Mesodermal cell (in vitro differentiated cells): ENCODE data around the gene BRI3BP.
A peak's percentile ranks its signal among the peaks of the same experiment; 100 is the strongest.
"Not testable (repeated sequence)": the region's sequence is repeated elsewhere in the genome, so short reads cannot be mapped to it uniquely, and the experiment has no call there.

Experiments used
- H3K27ac ChIP-seq: 2 replicates; pipeline ENCODE4 v1.7.0; 2013; ENCODE audit warnings: mild to moderate bottlenecking, low read depth, low read length, moderate library complexity; ENCODE audit not compliant: severe bottlenecking
- H3K36me3 ChIP-seq: 2 replicates; pipeline ENCODE4 v1.7.1; 2013; ENCODE audit warnings: mild to moderate bottlenecking, low read length, moderate library complexity; ENCODE audit not compliant: control insufficient read depth, insufficient read depth
- H3K4me1 ChIP-seq: one replicate; pipeline ENCODE4 v1.7.1; 2013; ENCODE audit warnings: mild to moderate bottlenecking, low read length; ENCODE audit not compliant: insufficient read depth, control insufficient read depth, poor library complexity, severe bottlenecking
- H3K4me3 ChIP-seq: 2 replicates; pipeline ENCODE4 v1.7.0; 2013; ENCODE audit warnings: low read length, control low read depth, mild to moderate bottlenecking; ENCODE audit not compliant: insufficient read depth, poor library complexity, severe bottlenecking; ENCODE audit errors: extremely low read depth
- H3K9me3 ChIP-seq: 2 replicates; pipeline ENCODE4 v1.7.1; 2013; ENCODE audit warnings: mild to moderate bottlenecking, low read length, moderate library complexity; ENCODE audit not compliant: control insufficient read depth
- WGBS, 2 experiments: methylation state at CpG; one replicate each; pipeline ENCODE4 v1.1.5; 2013; ENCODE audit warnings: missing lambda C conversion rate in 2 of 2; ENCODE audit not compliant: insufficient coverage in 2 of 2; 5-methylcytosine and 5-hydroxymethylcytosine counted together

BRI3BP gene

DNA sequence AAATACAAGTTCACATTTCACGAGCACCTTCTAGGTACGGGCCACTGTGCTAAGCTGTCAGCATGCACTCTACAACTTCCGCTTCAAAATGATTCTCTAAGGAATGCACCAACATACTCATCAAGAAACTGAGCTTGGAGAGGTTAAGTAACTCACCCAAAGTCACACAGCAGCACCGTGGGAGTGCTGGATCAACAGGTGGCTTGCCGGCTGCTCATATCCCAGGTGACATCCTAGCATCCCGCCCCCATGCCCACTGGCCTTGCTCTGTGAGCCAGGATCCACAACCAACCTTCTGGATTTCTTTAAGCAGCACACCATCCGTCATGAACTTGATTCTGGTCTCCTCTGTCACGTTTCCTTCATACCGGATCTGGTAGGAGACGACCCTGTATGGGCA lies 21.2 kb upstream of the BRI3BP start:
- Histone ChIP-seq H3K9me3 (no peaks in the 10 kb centered on the region), H3K36me3 (peaks cover 71% of the 10 kb centered on the region), H3K4me3 (no peak overlapping the region), H3K4me1 (no peaks in the 10 kb centered on the region), H3K27ac (no peak overlapping the region)
- 92 to 93% methylated on average over 10 of the region's 10 CpGs for WGBS, 2 experiments

DNA sequence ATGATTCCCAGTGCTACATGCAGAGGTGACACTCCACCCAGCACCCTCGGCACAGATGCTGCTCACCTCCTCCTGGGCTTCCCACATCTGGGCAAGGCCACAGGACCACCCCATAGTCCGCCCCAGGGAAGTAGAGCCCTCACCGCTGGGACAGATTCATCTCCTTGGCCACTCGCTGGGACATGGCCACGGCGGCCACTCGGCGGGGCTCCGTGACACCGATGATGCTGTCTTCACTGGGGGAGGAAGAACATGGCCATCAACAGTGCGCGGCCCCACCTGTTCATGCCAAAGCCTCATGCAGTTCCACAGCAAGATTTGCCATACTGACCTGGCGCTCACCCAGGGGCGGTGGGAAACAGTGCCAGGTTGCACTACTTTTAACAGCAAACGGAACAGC lies 18.2 kb upstream of the BRI3BP start:
- Histone ChIP-seq H3K4me1 (no peaks in the 10 kb centered on the region), H3K27ac (no peak overlapping the region), H3K4me3 (no peak overlapping the region), H3K9me3 (no peaks in the 10 kb centered on the region), H3K36me3 (peaks cover 72% of the 10 kb centered on the region)
- 92 to 97% methylated on average over 9 to 15 of the region's 15 CpGs for WGBS, 2 experiments

DNA sequence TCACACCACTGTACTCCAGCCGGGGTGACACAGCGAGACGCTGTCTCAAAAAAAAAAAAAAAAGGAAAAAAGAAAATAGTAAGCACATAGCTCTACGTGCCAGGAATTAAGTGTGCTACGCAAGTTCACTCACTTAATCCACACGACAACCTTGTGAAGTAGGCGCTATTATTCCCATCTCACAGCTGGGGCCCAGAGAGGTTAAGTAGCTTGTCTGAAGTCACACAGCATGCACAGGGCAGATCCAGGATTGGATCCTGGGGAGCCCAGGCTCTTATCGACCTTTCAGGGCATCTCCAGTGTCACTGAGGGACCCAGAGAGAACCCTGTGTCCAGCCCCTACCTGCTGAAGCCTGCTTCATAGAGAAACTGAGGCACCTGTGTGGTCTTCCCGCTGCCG lies 16.4 kb upstream of the BRI3BP start:
- Histone ChIP-seq H3K36me3 (peaks cover 72% of the 10 kb centered on the region), H3K4me3 (no peak overlapping the region), H3K4me1 (no peaks in the 10 kb centered on the region), H3K27ac (no peak overlapping the region), H3K9me3 (no peaks in the 10 kb centered on the region)
- WGBS, 2 experiments: 91 to 100% methylated on average over 7 of the region's 10 CpGs

DNA sequence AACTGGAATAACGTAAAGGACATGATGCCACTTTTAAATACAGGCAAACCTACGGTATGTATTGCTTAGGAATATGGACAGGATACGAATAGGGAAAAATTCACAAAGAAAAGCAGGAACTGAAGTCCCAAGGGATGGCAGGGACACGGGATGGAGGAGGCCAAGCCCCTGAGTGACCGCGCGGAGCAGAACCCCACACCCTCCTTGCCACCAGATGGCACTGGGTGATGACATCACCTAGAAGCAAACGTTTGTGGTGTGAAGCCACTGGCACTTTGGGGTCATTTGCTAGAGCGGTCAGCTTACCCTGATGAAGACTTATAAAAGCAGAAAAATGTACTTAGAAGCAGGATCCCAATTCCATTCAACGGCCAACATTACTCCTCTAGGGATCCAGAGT lies 13.9 kb upstream of the BRI3BP start:
- H3K4me3 ChIP-seq: no peak overlapping the region
- no peaks in the 10 kb centered on the region for H3K4me1 ChIP-seq
- no peak overlapping the region for H3K27ac ChIP-seq
- 90 to 93% methylated on average over 10 of the region's 10 CpGs for WGBS, 2 experiments
- peaks cover 79% of the 10 kb centered on the region for H3K36me3 ChIP-seq
- H3K9me3 ChIP-seq: no peaks in the 10 kb centered on the region

DNA sequence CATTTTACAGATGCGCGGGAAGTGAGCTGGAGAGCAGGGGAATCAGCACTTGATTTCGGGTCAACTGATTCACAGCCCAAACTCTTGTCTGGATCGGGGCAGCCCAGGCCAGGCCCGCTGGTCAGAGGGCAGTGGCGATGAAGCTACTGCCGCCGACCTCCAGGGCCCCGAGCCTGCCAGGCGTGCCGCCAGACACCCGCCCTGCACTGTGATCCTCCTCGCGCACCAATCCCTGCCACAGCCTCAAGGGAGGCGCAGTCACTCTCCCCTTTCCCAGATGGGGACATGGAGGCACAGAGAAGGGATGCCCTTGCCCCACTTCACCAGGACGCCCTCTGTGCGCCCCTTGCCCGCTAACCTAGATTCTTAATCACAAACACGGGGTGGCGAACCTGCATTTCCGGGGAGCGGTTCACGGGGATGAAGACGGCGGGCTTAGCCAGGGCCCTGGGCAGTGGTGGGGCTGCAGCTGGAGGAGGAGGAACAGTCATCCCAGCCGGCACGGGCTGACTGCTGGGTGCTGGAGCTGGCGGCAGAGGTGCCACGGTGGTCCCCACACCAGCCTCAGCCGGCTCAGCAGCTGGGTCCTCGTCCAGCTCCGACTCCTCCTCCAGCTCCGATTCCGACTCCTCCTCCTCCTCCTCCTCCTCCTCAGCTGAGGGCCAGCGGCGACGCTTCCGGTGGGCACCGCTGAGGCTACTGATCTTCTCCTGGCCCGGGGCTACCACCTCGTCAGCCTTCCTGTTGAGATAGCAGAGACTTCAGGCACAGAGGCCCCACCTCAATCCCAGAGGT lies 13.2 kb upstream of the BRI3BP start:
- 94 to 96% methylated on average over 28 to 32 of the region's 41 CpGs for WGBS, 2 experiments
- H3K27ac ChIP-seq: no peak overlapping the region
- no peak overlapping the region for H3K4me3 ChIP-seq
- H3K9me3 ChIP-seq: no peaks in the 10 kb centered on the region
- no peaks in the 10 kb centered on the region for H3K4me1 ChIP-seq
- H3K36me3 ChIP-seq: peaks cover 81% of the 10 kb centered on the region

DNA sequence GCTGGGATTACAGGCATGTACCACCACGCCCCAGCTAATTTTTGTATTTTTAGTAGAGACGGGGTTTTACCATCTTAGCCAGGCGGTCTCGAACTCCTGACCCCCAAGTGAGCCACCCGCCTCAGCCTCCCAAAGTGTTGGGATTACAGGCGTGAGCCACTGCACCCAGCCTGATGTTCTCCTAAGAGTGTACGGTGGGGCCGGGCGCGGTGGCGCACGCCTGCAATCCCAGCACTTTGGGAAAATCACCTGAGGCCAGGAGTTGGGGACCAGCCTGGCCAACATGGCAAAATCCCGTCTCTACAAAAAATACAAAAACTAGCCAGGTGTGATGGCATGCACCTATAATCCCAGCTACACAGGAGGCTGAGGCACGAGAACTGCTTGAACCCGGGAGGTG lies 6.6 kb upstream of the BRI3BP start:
- H3K4me3 ChIP-seq, H3K9me3 ChIP-seq, H3K4me1 ChIP-seq, H3K27ac ChIP-seq: not testable (repeated sequence)
- WGBS, 2 experiments: 86 to 92% methylated on average over 14 to 15 of the region's 15 CpGs
- peaks cover 37% of the 10 kb centered on the region for H3K36me3 ChIP-seq

DNA sequence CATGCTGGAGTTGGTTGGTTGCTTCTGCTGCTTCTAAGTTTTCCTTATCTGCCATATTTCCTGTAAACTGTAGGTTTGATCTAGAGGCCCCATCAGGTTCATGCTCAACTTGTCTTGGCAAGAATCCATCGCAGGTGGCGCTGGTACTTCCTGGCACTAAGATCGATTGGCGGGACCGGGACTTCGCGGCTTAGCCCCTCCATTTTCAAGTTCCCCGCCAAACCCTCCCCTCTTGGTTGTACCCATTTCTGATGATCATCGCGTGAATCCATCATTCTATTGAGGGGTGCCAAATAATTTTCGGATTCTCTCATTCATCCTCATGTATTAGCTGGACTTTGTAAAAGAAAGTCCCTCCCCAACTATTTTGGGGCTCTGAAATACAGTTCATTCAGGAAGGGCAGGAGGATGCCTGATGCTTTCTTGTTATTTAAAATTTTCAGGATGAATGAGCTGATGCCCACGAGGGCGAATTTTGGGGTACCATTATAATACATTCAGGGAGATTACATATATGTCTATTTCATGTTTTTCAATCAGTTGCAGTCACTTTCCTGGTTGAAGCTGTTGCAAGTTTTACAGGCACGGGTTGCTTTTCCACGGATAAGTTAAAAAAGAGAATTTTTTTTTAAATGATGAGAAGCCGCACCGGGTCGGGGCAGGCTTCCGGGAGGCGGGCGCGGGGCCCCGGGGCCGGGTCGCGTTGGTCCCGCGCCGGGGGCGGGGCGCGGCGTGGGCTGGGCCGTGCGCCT lies 395 bp upstream of the BRI3BP start:
- Histone ChIP-seq H3K4me3 (peak overlapping the region; percentile 50), H3K36me3 (no peaks in the 10 kb centered on the region), H3K9me3 (no peaks in the 10 kb centered on the region), H3K4me1 (no peaks in the 10 kb centered on the region), H3K27ac (no peak overlapping the region)
- 0 to 1% methylated on average over 20 to 31 of the region's 35 CpGs for WGBS, 2 experiments

DNA sequence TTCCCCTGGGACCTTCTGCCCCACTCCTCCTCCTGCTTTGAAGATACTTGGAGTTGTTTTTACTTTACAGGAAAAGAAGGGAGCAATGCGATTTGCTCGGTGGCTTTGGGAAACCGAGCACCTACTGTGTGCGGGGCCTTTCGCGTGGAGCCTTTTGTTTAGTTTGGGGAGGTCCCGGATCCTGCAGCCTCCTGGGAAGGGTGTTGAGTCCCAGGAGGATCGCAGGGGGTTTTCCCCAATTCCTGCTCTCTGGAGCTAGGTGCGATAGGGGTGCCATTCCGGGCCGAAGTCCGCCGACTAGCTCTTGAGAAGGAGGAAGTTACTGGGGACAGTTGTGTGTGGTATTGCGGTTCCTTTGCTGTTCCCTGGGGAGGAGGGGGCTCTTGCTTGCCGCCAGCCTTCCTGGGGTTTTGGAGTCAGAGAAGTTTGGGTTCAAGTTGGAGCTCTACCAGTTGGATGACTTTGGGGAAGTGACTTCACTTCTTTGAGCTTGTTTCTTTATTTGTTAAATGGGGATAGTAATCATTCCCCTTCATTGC lies 1.1 kb downstream of the BRI3BP start:
- peak overlapping the region; percentile 53 for H3K4me3 ChIP-seq
- WGBS, 2 experiments: 7 to 14% methylated on average over 13 to 14 of the region's 15 CpGs
- no peak overlapping the region for H3K27ac ChIP-seq
- no peaks in the 10 kb centered on the region for H3K4me1 ChIP-seq
- no peaks in the 10 kb centered on the region for H3K9me3 ChIP-seq
- no peaks in the 10 kb centered on the region for H3K36me3 ChIP-seq

DNA sequence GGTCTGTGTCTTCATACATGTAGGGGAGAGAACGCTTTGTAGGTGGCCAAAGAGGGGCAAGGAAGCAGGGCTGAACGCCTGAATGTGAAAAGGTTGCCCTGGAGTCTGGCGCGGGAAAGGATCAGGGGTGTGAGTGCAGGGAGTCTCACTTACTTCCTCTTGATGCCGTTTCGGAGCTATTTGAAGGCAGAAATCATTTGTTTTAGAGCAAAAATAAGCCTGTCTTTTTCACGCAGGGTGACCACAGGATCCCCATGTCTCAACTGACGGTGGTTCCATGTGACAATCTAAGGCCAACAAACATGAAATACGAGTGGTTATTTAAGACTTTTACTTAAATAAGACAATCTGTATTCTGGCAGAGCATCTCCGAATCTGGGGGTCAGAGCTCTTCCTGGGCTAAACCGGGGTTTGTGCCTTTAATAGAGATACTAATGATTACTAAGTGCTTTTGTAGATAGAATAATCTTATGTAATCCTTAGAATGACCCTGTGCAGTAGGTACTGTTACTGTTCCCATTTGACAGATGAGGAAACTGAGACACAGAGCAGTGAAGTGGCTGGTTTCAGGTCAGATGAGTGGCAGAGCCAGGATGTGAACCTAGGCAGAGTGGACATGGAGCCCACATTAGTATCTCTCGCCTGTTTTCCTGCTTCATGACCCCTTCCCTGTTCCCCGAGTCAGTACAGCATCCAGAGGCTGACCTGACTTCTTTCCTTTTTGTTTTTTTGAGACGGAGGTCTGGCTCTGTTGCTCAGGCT lies 1.9 kb downstream of the BRI3BP start:
- 74 to 79% methylated on average over 10 of the region's 14 CpGs for WGBS, 2 experiments
- peak overlapping the region; percentile 53 for H3K4me3 ChIP-seq
- no peaks in the 10 kb centered on the region for H3K36me3 ChIP-seq
- H3K9me3 ChIP-seq: no peaks in the 10 kb centered on the region
- H3K4me1 ChIP-seq: no peaks in the 10 kb centered on the region
- no peak overlapping the region for H3K27ac ChIP-seq

DNA sequence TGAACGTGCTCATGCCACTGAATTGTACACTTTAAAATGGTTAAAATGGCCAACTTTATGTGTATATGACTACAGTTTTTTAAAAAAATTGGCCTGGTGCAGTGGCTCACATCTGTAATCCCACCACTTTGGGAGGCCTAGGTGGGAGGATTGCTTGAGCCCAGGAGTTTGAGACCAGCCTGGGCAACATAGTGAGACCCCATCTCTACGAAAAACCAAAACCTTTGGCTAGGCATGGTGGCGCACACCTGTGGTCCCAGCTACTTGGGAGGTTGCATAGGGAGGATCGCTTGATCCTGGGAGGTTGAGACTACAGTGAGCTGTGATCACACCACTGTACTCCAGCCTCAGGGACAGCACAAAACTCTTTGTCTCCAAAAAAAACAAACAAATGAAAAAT lies 5.3 kb downstream of the BRI3BP start:
- Histone ChIP-seq H3K4me1 (no peaks in the 10 kb centered on the region), H3K4me3 (no peak overlapping the region), H3K9me3 (no peaks in the 10 kb centered on the region), H3K36me3 (no peaks in the 10 kb centered on the region), H3K27ac (no peak overlapping the region)
- 100% methylated on average over 2 of the region's 4 CpGs; no CpG with 5 or more reads in 1 of the 2 experiments for WGBS, 2 experiments
